Stimulated activated CD4-positive, alpha-beta T cell treated with anti-CD3 and anti-CD28 coated beads, TNF-alpha, amount 100 ng/mL, for 4 hours (primary cell): Measurements from ENCODE around the gene OR2AJ1.

Experiments
- DNase-seq, 3 experiments: peaks; one replicate each; pipeline ENCODE4 v3.0.0-alpha.2; 2020; ENCODE audit warnings: low read depth in 3 of 3

OR2AJ1 gene

GRCh38 chr1:247924868-247925267 lies at the start of gene OR2AJ1:
Gene OR2AJ1, plus strand, starts transcription at chr1:247924889. Its CDS starts 8,880 bp downstream, at chr1:247933769.
- DNase-seq, result no peak

- DNase-seq, result no peak
Observed at GRCh38 chr1:247883346-247883745, 41.3 kb upstream of the OR2AJ1 start.

- no peak for DNase-seq
Observed at GRCh38 chr1:247884797-247885413, 39.8 kb upstream of the OR2AJ1 start.

GRCh38 chr1:247895163-247895637 lies 29.5 kb upstream of the OR2AJ1 start, which contains the start of gene OR2W3:
Gene OR2W3, plus strand, starts transcription at chr1:247895587. Its CDS starts 0 bp downstream, at chr1:247895587.
- DNase-seq, result no peak

GRCh38 chr1:247895976-247896375 lies 28.7 kb upstream of the OR2AJ1 start:
- no peak for DNase-seq

- no peak for DNase-seq
Observed at GRCh38 chr1:247904122-247904521, 20.6 kb upstream of the OR2AJ1 start.

GRCh38 chr1:247905181-247905580 lies 19.5 kb upstream of the OR2AJ1 start:
- no peak for DNase-seq

- no peak for DNase-seq
Observed at GRCh38 chr1:247905910-247906503, 18.7 kb upstream of the OR2AJ1 start.

GRCh38 chr1:247906504-247907047 lies 18.1 kb upstream of the OR2AJ1 start:
- DNase-seq, result no peak

- no peak for DNase-seq
Observed at GRCh38 chr1:247908766-247909165, 15.9 kb upstream of the OR2AJ1 start.

GRCh38 chr1:247913786-247914185 lies 10.9 kb upstream of the OR2AJ1 start:
- DNase-seq, result no peak

- no peak for DNase-seq
Observed at GRCh38 chr1:247914941-247915662, 9.6 kb upstream of the OR2AJ1 start.

- DNase-seq, result no peak
Observed at GRCh38 chr1:247919952-247920351, 4.7 kb upstream of the OR2AJ1 start, which contains the start of gene OR2T8. Gene OR2T8, plus strand, starts transcription at chr1:247920252. Its CDS starts 766 bp downstream, at chr1:247921018.

- DNase-seq, result no peak
Observed at GRCh38 chr1:247923941-247924340, 748 bp upstream of the OR2AJ1 start.

GRCh38 chr1:247933989-247934388 lies 9.3 kb downstream of the OR2AJ1 start:
- no peak for DNase-seq

GRCh38 chr1:247935781-247936180 lies 11.1 kb downstream of the OR2AJ1 start:
- no peak for DNase-seq

GRCh38 chr1:247936415-247936814 lies 11.7 kb downstream of the OR2AJ1 start:
- DNase-seq, result no peak

GRCh38 chr1:247936965-247937734 lies 12.5 kb downstream of the OR2AJ1 start:
- peak; percentile 18 to 86 (median 85) for DNase-seq

- DNase-seq, result no peak
Observed at GRCh38 chr1:247942624-247943023, 17.9 kb downstream of the OR2AJ1 start.

- DNase-seq, result no peak
Observed at GRCh38 chr1:247948558-247948957, 23.9 kb downstream of the OR2AJ1 start, which contains the start of gene OR2L8. Gene OR2L8, plus strand, starts transcription at chr1:247948858. Its CDS starts 0 bp downstream, at chr1:247948858.

GRCh38 chr1:247953408-247953807 lies 28.7 kb downstream of the OR2AJ1 start:
- no peak for DNase-seq
